Rectal smooth muscle tissue (tissue), 1 donor: ENCODE measurements around the gene IVD.

Experiments
- H3K27ac ChIP-seq: one replicate; pipeline ENCODE4 v1.7.0; 2013; ENCODE audit warnings: low read depth, low read length, inconsistent platforms
- H3K27me3 ChIP-seq: one replicate; pipeline ENCODE4 v1.7.0; 2013; ENCODE audit warnings: low read length; ENCODE audit not compliant: control insufficient read depth, insufficient read depth
- H3K36me3 ChIP-seq: one replicate; pipeline ENCODE4 v1.7.0; 2013; ENCODE audit warnings: low read length; ENCODE audit not compliant: control insufficient read depth, insufficient read depth
- H3K4me1 ChIP-seq: one replicate; pipeline ENCODE4 v1.7.0; 2013; ENCODE audit warnings: low read length; ENCODE audit not compliant: control insufficient read depth, insufficient read depth
- H3K4me3 ChIP-seq: one replicate; pipeline ENCODE4 v1.7.0; 2013; ENCODE audit warnings: low read length
- H3K9ac ChIP-seq: one replicate; pipeline ENCODE4 v1.7.0; 2013; ENCODE audit warnings: low read length

Gene IVD

DNA sequence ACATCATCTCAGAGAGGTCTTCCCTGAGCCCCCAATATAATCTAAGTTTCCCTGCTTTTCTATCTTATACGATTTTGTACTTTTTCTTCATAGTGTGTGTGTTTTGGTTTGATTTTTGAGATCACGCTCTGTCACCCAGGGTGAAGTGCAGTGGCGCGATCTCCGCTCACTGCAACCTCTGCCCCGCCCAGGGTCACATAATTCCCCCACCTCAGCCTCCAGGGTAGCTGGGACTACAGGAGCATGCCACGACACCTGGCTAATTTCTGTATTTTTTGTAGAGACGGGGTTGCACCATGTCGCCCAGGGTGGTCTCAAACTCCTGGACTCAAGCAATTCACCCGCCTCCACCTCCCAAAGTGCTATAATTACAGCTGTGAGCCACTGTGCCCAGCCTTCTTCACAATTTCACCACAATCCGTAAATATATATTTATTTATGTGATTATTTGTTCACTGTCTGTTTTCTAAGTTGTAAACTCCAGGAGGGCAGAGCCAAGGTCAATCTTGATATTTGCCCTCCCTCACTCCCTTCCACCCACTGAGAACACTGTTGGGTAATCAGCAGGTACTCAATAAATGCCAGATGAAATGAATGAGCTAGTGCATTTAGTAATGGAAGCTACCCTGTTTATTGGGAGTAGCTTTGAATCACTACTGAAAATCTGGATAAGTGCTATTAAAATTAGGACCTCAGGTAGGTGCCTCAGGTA lies 23.6 kb upstream of the IVD start:
- H3K9ac ChIP-seq: no peak overlapping the region
- peaks cover 5% of the 10 kb centered on the region for H3K36me3 ChIP-seq
- no peak overlapping the region for H3K4me3 ChIP-seq
- H3K27ac ChIP-seq: no peak overlapping the region
- H3K27me3 ChIP-seq: no peaks in the 10 kb centered on the region
- peaks cover 3% of the 10 kb centered on the region for H3K4me1 ChIP-seq

DNA sequence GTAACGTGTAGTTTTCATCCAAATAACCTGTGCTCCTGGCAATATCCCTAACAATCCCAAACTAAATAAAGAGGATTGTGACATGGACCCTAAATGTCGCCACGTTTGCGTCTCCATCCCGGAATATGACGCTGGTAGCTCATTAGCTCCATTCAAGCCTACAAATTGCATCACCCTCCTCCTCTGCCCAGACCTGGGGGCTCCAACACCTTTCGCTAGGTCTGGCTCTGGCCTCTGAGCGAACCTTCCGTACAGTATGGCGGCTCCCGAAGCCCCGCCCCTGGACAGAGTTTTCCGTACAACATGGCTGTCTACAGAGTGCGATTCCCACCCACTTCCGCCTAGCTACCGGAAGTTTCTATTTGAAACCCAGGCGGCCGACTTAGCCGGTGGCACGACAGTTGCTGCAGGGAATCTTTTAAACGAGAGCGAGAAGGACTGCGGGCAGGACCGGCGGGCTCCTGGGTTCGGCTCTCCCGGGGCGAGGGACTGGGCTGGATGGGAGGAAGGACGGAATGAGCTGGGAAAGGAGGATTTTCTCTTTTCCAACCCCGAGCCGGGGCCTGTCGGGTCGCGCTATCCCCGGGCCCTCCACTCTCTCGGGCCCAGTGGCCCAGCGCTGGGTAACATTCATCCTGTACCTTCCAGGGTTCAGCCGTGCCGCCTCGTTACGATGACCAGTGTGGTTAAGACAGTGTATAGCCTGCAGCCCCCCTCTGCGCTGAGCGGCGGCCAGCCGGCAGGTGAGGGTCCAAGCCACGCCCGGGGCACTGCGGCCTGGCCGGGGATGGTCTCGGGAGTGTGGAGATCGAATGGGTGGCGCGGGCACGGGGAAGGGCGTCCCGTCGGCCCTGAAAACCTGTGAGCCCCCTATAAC lies 22.8 kb upstream of the IVD start, which contains the start of gene KNSTRN:
TSS of gene KNSTRN (plus strand) at position 142 of the 877 bp plus-strand sequence. CDS start at position 257, 115 bp downstream.
- H3K4me1 ChIP-seq: peaks cover 3% of the 10 kb centered on the region
- peak within 1 kb of the TSS; percentile 58 for H3K9ac ChIP-seq
- H3K27ac ChIP-seq: no peak within 1 kb of the TSS
- H3K36me3 ChIP-seq: peaks cover 5% of the 10 kb centered on the region
- H3K4me3 ChIP-seq: peak within 1 kb of the TSS; percentile 78
- no peaks in the 10 kb centered on the region for H3K27me3 ChIP-seq

DNA sequence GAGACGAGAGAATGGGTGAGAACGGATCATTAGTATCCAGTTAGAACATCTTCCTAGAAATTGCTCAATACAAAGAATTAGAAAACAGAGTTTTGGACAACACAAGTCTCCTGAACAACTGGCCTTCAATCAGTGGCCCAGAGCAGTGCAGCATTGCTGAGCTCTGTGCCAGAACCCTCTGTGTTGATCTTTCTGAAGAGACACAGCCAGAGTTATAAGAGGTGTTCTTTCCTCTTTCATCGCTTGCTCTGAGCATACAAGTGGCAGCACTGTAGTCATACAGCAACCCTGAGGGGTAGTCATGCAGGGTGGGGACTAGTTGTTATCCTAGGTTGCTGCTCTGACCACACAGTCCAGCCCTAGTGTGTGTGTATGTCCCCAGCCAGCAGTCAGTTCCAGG lies 19.1 kb upstream of the IVD start:
- Histone ChIP-seq H3K36me3 (peaks cover 12% of the 10 kb centered on the region), H3K27me3 (no peaks in the 10 kb centered on the region), H3K4me3 (no peak overlapping the region), H3K9ac (no peak overlapping the region), H3K4me1 (peaks cover 3% of the 10 kb centered on the region), H3K27ac (no peak overlapping the region)

DNA sequence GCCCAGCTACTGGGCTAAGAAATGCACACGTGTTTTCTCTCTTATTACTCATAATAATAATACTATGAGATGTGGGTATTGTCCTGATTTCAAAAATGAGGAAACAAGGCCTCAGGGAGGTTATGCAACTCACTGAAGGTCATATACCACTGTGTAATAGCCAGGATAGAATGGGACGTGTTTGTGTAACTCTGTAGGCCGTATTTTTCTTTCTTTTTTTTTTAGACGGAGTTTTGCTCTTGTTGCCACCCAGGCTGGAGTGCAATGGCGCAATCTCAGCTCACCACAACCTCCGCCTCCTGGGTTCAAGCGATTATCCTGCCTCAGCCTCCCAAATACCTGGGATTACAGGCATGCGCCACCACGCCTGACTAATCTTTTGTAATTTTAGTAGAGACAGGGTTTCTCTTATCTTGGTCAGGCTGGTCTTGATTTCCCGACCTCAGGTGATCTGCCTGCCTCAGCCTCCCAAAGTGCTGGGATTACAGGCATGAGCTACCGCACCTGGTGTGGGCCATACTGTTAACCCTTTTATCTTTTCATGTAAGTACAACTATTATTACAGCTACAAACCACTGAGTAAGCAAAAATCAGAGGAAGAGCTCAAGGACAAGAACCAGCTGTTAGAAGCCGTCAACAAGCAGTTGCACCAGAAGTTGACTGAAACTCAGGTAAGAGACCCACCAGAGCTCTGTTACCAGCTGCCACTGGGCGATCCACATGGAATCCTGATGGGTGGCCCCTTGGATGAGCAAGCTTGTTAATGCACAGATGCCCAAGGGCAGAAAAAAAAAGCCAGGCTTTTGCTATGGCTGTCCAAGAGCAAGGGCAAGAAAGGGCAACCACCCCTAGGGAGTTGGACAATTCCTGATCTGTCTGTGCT lies 16.4 kb upstream of the IVD start:
- no peak overlapping the region for H3K9ac ChIP-seq
- no peaks in the 10 kb centered on the region for H3K4me1 ChIP-seq
- no peak overlapping the region for H3K27ac ChIP-seq
- H3K36me3 ChIP-seq: peaks cover 19% of the 10 kb centered on the region
- no peaks in the 10 kb centered on the region for H3K27me3 ChIP-seq
- no peak overlapping the region for H3K4me3 ChIP-seq

DNA sequence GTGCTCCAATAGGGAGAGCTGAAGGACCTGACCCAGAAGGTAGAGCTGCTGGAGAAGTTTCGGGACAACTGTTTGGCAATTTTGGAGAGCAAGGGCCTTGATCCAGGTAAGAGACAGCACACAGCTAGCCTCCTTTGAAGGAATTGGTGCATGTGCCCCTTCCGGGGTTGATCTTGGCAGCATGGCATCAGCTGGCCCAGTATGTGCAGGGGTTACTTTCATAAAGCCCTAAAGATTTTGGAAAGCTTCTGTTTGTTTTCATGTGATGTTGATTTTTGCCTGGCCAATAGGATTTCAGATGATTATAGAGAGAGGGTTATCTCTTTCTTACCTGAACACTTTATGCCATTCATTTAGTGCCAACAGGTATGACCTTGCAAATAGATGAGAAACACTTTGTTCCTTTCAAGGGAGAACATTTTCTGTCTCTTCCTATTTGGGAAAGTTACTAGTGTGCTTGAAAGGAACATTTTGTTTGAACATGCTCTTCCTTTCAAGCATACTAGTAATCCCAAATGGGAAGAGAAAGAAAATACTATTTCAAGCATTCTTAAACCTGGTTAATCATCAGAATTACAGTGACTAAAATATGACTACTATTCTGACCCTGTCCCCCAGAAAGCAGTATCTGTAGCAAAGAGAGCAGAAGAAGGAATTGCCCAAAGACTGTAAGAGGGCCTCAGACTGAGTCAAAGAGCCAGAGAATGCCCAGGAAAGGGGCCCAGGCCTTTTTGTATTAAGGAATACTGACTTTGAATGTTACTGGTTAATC lies 15.6 kb upstream of the IVD start:
- no peak overlapping the region for H3K9ac ChIP-seq
- H3K27me3 ChIP-seq: no peaks in the 10 kb centered on the region
- peaks cover 19% of the 10 kb centered on the region for H3K36me3 ChIP-seq
- no peak overlapping the region for H3K27ac ChIP-seq
- H3K4me1 ChIP-seq: no peaks in the 10 kb centered on the region
- no peak overlapping the region for H3K4me3 ChIP-seq

DNA sequence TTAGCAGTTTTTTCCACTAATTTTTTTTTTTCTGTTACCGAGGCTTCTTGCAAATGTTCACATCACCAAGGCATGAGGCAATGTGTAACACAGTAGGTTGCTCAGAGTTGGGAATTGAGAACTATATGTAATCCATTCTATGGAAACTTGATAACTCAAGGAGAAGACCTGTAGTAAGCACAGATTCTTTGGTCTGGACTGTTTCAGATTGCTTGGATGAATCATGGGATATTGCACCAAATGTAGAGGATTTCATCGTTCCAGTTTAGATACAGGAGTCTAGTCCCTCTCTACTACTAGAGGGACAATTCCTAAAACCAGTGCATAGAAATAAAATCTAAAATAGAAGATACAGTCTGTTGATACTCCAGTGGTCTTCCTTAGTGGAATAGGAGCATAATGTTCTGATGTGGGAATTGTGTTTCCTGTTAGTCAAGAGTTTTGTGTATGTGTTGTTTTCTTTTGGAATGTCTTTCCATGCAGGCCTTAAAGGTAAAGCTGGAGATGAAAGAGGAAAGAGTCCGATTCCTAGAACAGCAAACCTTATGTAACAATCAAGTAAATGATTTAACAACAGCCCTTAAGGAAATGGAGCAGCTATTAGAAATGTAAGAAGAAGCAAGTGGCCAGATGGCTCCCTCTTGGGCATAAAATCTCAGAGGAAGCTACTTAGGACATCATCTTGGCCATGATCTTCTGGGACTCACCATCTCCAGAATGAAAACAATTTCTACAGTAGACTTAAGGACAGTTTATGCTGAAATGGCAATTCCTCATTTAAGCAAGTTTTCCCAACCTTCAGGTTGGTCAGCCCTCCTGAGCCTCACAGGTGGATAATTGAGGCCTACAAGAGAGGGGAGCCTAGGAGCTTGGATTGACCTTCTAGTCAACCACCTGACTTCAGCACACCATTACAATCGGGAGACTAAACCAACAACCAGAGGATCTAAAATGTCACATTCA lies 12.3 kb upstream of the IVD start:
- no peaks in the 10 kb centered on the region for H3K4me1 ChIP-seq
- H3K9ac ChIP-seq: no peak overlapping the region
- no peak overlapping the region for H3K4me3 ChIP-seq
- H3K36me3 ChIP-seq: peaks cover 14% of the 10 kb centered on the region
- no peak overlapping the region for H3K27ac ChIP-seq
- no peaks in the 10 kb centered on the region for H3K27me3 ChIP-seq

DNA sequence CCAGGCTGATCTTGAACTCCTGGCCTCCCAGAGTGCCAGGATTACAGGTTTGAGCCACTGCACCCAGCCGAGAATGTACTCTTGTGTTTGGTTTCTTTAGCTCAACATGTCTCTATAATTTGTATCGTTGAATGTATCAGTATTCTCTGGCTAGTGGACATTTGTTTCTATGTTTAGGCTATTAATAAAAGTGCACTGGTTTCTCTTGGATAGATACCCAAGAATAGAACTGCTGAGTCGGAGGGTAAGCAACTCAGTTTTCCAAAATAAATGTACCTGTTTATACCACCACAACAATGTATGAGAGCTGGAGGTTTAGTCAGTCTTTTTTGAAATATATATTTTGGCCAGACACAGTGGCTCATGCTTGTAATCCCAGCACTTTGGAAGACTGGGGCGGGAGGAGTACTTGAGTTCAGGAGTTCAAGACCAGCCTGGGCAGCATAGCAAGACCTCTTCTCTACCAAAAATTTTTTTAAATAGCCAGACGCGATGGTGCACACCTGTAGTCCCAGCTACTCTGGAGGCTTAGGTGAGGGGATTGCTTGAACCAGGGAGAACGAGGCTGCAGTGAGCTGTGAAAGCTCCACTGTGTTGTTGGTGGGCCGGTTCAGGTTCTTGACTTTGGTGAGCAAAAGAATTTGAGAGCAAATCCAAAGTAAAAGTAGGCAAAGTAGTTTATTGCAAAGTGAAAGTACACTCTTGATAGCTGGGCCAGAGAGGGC lies 7.7 kb upstream of the IVD start:
- Histone ChIP-seq H3K9ac (no peak overlapping the region), H3K36me3 (peaks cover 4% of the 10 kb centered on the region), H3K4me1 (no peaks in the 10 kb centered on the region), H3K27ac (no peak overlapping the region), H3K27me3 (no peaks in the 10 kb centered on the region), H3K4me3 (no peak overlapping the region)

DNA sequence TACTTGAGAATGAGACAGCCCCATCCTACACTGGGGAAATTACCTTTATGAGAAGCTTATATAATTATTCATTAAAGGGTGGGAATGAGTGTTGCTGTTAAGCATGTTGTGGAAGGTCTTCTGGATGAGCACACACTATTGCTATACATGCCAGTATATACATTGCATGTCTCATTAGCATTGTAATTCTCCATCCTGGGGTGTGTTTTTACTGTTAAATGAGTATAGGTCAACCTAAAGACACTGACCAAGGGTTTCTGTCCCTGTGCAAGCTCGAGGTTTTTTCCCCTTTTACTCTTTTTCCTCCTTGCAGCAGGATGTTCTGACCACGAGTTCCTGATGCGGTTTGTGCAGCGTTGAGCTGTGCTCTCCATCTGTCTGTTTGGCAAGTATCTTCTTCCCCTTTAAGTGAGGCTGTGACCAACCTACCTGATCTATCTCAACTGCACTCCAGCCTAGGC lies 7.2 kb upstream of the IVD start:
- Histone ChIP-seq H3K9ac (no peak overlapping the region), H3K36me3 (no peaks in the 10 kb centered on the region), H3K27me3 (no peaks in the 10 kb centered on the region), H3K4me3 (no peak overlapping the region), H3K27ac (no peak overlapping the region), H3K4me1 (no peaks in the 10 kb centered on the region)

DNA sequence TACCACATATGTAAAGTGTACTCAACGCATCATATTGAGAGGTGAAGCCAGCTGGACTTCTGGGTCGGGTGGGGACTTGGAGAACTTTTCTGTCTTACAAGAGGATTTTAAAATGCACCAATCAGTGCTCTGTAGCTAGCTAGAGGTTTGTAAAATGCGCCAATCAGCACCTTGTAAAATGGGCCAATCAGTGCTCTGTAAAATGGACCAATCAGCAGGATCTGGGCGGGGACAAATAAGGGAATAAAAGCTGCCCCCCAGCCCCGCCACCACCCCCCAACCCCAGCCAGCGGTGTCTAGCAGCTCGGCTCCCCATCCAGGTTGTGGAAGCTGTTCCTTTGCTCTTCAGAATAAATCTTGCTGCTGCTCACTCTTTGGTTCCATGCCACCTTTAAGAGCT lies 6.2 kb upstream of the IVD start:
- H3K36me3 ChIP-seq: no peaks in the 10 kb centered on the region
- H3K27ac ChIP-seq: no peak overlapping the region
- no peaks in the 10 kb centered on the region for H3K27me3 ChIP-seq
- H3K4me1 ChIP-seq: no peaks in the 10 kb centered on the region
- H3K4me3 ChIP-seq: no peak overlapping the region
- no peak overlapping the region for H3K9ac ChIP-seq

DNA sequence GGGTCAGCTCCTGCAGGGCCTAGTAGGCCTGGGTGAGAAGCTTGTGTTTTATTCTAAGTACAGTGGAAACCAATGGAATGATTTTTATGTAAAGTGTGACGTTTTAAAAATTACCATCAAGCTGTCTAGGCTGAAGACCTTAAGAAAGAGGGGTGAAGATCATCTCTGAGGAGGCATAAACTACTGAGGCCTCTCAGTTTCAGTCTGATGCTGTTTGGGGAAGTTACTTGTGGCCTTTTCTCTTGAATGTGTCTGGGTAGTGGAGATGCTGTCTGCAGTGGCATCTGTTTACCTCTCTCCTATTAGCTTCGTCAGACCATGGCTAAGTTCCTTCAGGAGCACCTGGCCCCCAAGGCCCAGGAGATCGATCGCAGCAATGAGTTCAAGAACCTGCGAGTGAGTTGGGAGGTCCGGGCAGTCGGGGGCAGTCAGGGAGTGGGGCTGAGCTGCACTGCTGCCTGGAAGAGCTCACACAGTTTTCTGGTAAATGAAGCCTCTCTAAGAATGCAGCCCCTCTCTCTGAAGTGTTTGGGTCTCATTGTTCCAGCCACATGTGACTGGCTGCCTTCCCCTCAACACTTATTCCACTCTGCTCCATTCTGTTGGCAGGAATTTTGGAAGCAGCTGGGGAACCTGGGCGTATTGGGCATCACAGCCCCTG lies 1.9 kb downstream of the IVD start:
- no peak overlapping the region for H3K9ac ChIP-seq
- no peak overlapping the region for H3K27ac ChIP-seq
- H3K4me1 ChIP-seq: peaks cover 5% of the 10 kb centered on the region
- H3K27me3 ChIP-seq: no peaks in the 10 kb centered on the region
- peaks cover 26% of the 10 kb centered on the region for H3K36me3 ChIP-seq
- no peak overlapping the region for H3K4me3 ChIP-seq
